Body of pancreas (tissue), 4 donors: Measurements from ENCODE around the gene SCN3A.

Experiments
- CTCF ChIP-seq, 7 experiments: fragments of 450-650 bp in 4 of 7; fragments of 200-600 bp in 3 of 7; sonication (generic) in 3 of 7; IDR thresholded peaks; one replicate each; pipeline ENCODE4 v1.5.1; 2016 to 2019; ENCODE audit warnings: antibody characterized with exemption in 7 of 7
- POLR2A ChIP-seq, 3 donors: fragments of 450-650 bp; IDR thresholded peaks; one replicate each; pipeline ENCODE4 v1.6.1; 2016; ENCODE audit warnings: antibody characterized with exemption in 3 of 3, mild to moderate bottlenecking in 2 of 3

GRCh38 chr2:165115258-165115657, 88.6 kb downstream of the SCN3A start:
- TF ChIP-seq CTCF (IDR thresholded peaks at IDR 0.05) = no peak
- TF ChIP-seq POLR2A (IDR thresholded peaks at IDR 0.05) = no peak
